Mucosa of descending colon (tissue), 3 donors: Measurements from ENCODE around the gene TCERG1L. TPM values are rescaled to one million over a fixed set of nuclear protein-coding genes. Genes with fewer than 3 reads are reported as not detected.

Experiments
- ATAC-seq: fragments of 200-7000 bp; cut with Tn5 transposase; one replicate; pipeline ENCODE4 v1.9.1; 2020; ENCODE audit warnings: mild to moderate bottlenecking, moderate library complexity
- DNase-seq, 3 donors: peaks; one replicate each; pipeline ENCODE4 v3.0.0-alpha.2; 2020
- H3K36me3 ChIP-seq: fragments of 200-600 bp; one replicate; pipeline ENCODE4 v1.8.0; 2021; ENCODE audit warnings: low read depth, mild to moderate bottlenecking
- H3K4me1 ChIP-seq: fragments of 200-600 bp; one replicate; pipeline ENCODE4 v1.8.0; 2021; ENCODE audit warnings: low read depth, mild to moderate bottlenecking
- H3K4me3 ChIP-seq: fragments of 200-600 bp; one replicate; pipeline ENCODE4 v1.8.0; 2021; ENCODE audit warnings: mild to moderate bottlenecking
- H3K9me3 ChIP-seq: fragments of 200-600 bp; one replicate; pipeline ENCODE4 v1.8.0; 2021; ENCODE audit warnings: mild to moderate bottlenecking
- CTCF ChIP-seq: fragments of 200-600 bp; IDR thresholded peaks from one replicate; pipeline ENCODE4 v1.8.0; 2022; ENCODE audit warnings: antibody characterized with exemption, mild to moderate bottlenecking
- intact Hi-C, 2 donors: fragments of 100-400 bp; cut with DNase I in 1 of 2; cut with micrococcal nuclease in 1 of 2; formaldehyde crosslinking; loops; one replicate each; pipeline versions ENCODE4 v1.11.0 to v1.11.1; 2022; cut with DNase I, micrococcal nuclease
- total RNA-seq, 3 donors: library from RNA; stranded (reverse); fragmentation: NEBNext Ultra II Directional in 2 of 3; extraction: Animal tissue kit (Norgen Biotek cat#: 25700) in 2 of 3; gene quantifications; one replicate each; pipeline versions ENCODE4 v1.2.1 to v1.2.4, GENCODE V29; 2021 to 2023
- donor health status: DM: no; HTN: no; CAD: no; lungs with moderate emphysema.
- donor health status: DM: no; HTN: no; CAD: no.
- donor health status: DM: no; HTN: yes; CAD: no.

TCERG1L gene
- total RNA-seq, 3 donors from 2014 or later: not detected

GRCh38 chr10:131075218-131075770 is 236.2 kb downstream of the TCERG1L start:
- ATAC-seq (no peak), DNase-seq (no peak)
- H3K4me1 ChIP-seq: no peaks in the 10 kb centered on the region
- intact Hi-C loops: no loop called here
- H3K4me3 ChIP-seq: no peak overlapping the region
- H3K9me3 ChIP-seq: peaks cover 10% of the 10 kb centered on the region
- TF ChIP-seq CTCF: no peak
- H3K36me3 ChIP-seq: no peaks in the 10 kb centered on the region

DNA sequence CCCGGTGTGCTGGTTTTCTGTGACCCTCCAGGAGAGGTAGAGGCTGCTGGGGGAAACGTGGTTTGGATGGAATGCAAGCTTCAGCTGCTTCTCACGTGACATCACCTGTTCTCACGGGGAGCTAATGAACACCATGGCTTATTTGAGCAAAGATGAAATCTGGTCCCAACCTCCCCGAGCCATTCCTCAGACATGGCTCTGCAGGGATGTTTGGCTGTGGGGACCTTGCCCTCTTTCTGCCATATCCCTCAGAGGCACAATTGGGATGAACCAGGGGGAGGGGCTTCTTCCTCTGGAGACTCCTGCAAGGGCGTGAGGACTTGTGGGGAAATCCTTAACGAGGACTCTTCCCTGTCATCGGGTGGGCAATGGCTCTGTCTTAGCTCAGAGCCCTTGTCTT is 236.8 kb downstream of the TCERG1L start:
- Histone ChIP-seq H3K36me3 (no peaks in the 10 kb centered on the region), H3K4me3 (no peak overlapping the region), H3K9me3 (peaks cover 10% of the 10 kb centered on the region), H3K4me1 (no peaks in the 10 kb centered on the region)
- intact Hi-C loops: no loop called here
- ATAC-seq (no peak), DNase-seq (no peak)
- TF ChIP-seq CTCF: no peak

DNA sequence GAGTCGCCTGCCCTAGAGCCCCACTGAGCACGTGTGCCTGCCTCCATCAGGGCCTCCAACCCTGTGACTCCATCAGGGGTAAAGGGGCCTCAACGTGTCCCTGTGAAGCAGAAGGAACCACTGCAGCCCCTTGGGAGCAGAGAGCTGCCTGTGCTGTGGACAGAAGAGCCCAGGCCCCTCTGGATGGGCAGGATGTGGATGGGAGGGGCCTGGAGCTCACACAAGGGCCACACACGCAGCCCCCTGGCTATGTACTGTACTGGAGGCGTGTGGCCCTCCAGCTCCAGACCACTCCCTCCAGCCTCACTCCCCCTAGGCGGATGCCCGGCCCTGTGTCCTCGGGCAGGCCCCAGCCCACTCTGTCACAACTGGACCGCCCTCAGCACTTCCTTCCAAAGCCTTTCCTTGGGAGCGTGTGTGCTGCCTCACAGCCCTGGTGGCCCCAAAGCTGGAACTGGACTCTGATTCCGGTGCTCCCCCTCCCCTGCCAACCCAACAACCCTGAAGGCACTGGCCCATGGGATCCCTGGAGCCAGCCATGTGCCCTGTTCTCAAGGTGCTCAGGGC is 238.0 kb downstream of the TCERG1L start:
- H3K4me1 ChIP-seq: no peaks in the 10 kb centered on the region
- H3K4me3 ChIP-seq: no peak overlapping the region
- intact Hi-C loops: no loop called here
- H3K9me3 ChIP-seq: peaks cover 10% of the 10 kb centered on the region
- ATAC-seq: no peak
- DNase-seq: no peak
- TF ChIP-seq CTCF: no peak
- H3K36me3 ChIP-seq: no peaks in the 10 kb centered on the region

GRCh38 chr10:131072651-131073468 is 238.7 kb downstream of the TCERG1L start:
- no peak for DNase-seq
- H3K4me1 ChIP-seq: no peaks in the 10 kb centered on the region
- peaks cover 13% of the 10 kb centered on the region for H3K9me3 ChIP-seq
- H3K4me3 ChIP-seq: no peak overlapping the region
- ATAC-seq: no peak
- H3K36me3 ChIP-seq: no peaks in the 10 kb centered on the region
- no peak for TF ChIP-seq CTCF
- intact Hi-C loops: no loop called here

DNA sequence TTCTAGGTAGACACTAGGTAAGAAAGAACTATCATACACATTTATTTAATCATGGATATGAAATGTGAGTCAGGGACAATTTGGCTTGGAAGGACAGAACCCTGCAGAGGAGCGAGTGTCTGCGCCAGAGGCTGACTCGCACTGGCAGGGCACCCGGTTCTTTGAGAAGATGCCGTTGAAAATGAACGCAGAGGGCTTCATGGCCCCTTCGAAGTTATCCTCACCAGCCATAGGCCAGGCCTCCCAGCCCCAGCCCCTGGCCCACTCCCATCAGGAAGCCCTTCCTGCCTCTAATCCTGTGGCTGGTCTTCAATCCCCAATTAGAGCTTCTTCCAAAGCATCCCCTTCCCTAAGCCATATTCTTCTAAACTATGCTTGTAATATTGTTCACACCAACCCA is 239.8 kb downstream of the TCERG1L start:
- intact Hi-C loops: no loop called here
- no peak for TF ChIP-seq CTCF
- Histone ChIP-seq H3K4me1 (no peaks in the 10 kb centered on the region), H3K36me3 (no peaks in the 10 kb centered on the region), H3K4me3 (no peak overlapping the region), H3K9me3 (peaks cover 16% of the 10 kb centered on the region)
- no peak for ATAC-seq
- no peak for DNase-seq
